Heart right ventricle (tissue), 16 donors: ENCODE results near the gene NRF1. TPM values are rescaled to one million over a fixed set of nuclear protein-coding genes. Genes with fewer than 3 reads are reported as not detected.

Experiments
- ATAC-seq, 8 donors: fragments of 200-7000 bp; cut with Tn5 transposase; one replicate each; pipeline ENCODE4 v1.9.1; 2020; ENCODE audit warnings: mild to moderate bottlenecking in 8 of 8, moderate library complexity in 8 of 8, moderate number of reproducible peaks in 1 of 8
- DNase-seq, 2 donors: peaks; one replicate each; pipeline ENCODE4 v3.0.0-alpha.2; 2020
- H3K27ac ChIP-seq, 10 donors: fragments of 200-600 bp; sonication (generic) in 2 of 10; one replicate each; pipeline versions ENCODE4 v1.5.0 to v1.8.0; 2020 to 2022; ENCODE audit warnings: mild to moderate bottlenecking in 3 of 10
- H3K27me3 ChIP-seq, 7 donors: fragments of 200-600 bp; one replicate each; pipeline ENCODE4 v1.8.0; 2021 to 2022; ENCODE audit warnings: mild to moderate bottlenecking in 2 of 7
- H3K36me3 ChIP-seq, 9 donors: fragments of 200-600 bp; sonication (generic) in 1 of 9; one replicate each; pipeline versions ENCODE4 v1.5.0 to v1.8.0; 2020 to 2022; ENCODE audit warnings: mild to moderate bottlenecking in 2 of 9
- H3K4me1 ChIP-seq, 9 donors: fragments of 200-600 bp; sonication (generic) in 1 of 9; one replicate each; pipeline versions ENCODE4 v1.5.0 to v1.8.0; 2020 to 2022; ENCODE audit warnings: mild to moderate bottlenecking in 4 of 9
- H3K4me3 ChIP-seq, 10 donors: fragments of 200-600 bp; sonication (generic) in 2 of 10; one replicate each; pipeline versions ENCODE4 v1.5.0 to v1.8.0; 2020 to 2022; ENCODE audit warnings: mild to moderate bottlenecking in 7 of 10, moderate library complexity in 2 of 10
- H3K9me3 ChIP-seq, 11 donors: fragments of 200-600 bp in 10 of 11; sonication (generic) in 2 of 11; one replicate each; pipeline versions ENCODE4 v1.5.0 to v1.8.0; 2013 to 2022; ENCODE audit warnings: mild to moderate bottlenecking in 2 of 11, control low read depth in 1 of 11, moderate library complexity in 1 of 11
- WGBS, 2 donors: extraction: QIAGEN DNeasy Blood & Tissue Kit; methylation state at CpG; one replicate each; pipeline ENCODE4 v1.1.7; 2013; ENCODE audit warnings: inconsistent platforms in 1 of 2; 5-methylcytosine and 5-hydroxymethylcytosine counted together
- intact Hi-C, 10 donors: fragments of 100-400 bp; cut with DNase I; formaldehyde crosslinking; loops; one replicate each; pipeline versions ENCODE4 v1.11.1 to v1.14.2; 2022
- polyA plus RNA-seq, 2 donors: library from polyadenylated mRNA; stranded (reverse); fragments of 200-250 nt; gene quantifications; one replicate each; pipeline ENCODE4 v1.2.3, GENCODE V29; 2013
- total RNA-seq, 10 donors: library from RNA; stranded (reverse); fragmentation: NEBNext Ultra II Directional in 3 of 10; extraction: Animal tissue kit (Norgen Biotek cat#: 25700) in 3 of 10; gene quantifications; one replicate each; pipeline versions ENCODE4 v1.2.1 to v1.2.4, GENCODE V29; 2021 to 2023
- TF ChIP-seq, protein P1 (sequence below), 9 donors: fragments of 200-600 bp; sonication (generic) in 2 of 9; IDR thresholded peaks; one replicate each; pipeline versions ENCODE4 v1.5.0 to v1.8.0; 2021 to 2022; ENCODE audit warnings: antibody characterized with exemption in 9 of 9, mild to moderate bottlenecking in 5 of 9, moderate library complexity in 1 of 9
- donor health status: Arrhythmogenic right ventricular cardiomyopathy.
- donor health status: ischemic (EF 13 %, LVEDD 7.1; RV severe dilation, severe dysfunction).
- donor health status: healthy with polysubstance abuse.
- donor health status: DM: no; HTN: yes; CAD: no.
- donor health status: DM: no; HTN: no; CAD: no.
- donor health status: ischemic (EF 25% LVEDD 6.9; RV normal size, moderate dysfunction).
- donor health status: ischemic (EF 25% LVEDD 5.7; RV mildly dilated, moderate dysfunction).
- donor health status: healthy.
- donor health status: DM: yes; HTN: yes; CAD: no.
- donor health status: Ischemic cardiomyopathy.
- donor health status: ischemic (EF 35%, LVEDD 5.7; RV mildly dilated, moderate dysfunction).
- donor health status: nonischemic (EF 11% LVEDD 7.7; RV severe dilation, severe dysfunction).
- donor health status: DM: yes; HTN: yes; CAD: no.
- donor health status: PGD.
- donor health status: ischemic (EF 29% LVEDD 5.4; RV normal size, mild dysfunction).
- donor health status: nonischemic (EF 23%, LVEDD 6.1; RV moderate dilation, normal function).

NRF1 gene
- total and polyA plus RNA-seq, 12 donors: 4.9 to 16.0 (median 12.5) TPM

DNA sequence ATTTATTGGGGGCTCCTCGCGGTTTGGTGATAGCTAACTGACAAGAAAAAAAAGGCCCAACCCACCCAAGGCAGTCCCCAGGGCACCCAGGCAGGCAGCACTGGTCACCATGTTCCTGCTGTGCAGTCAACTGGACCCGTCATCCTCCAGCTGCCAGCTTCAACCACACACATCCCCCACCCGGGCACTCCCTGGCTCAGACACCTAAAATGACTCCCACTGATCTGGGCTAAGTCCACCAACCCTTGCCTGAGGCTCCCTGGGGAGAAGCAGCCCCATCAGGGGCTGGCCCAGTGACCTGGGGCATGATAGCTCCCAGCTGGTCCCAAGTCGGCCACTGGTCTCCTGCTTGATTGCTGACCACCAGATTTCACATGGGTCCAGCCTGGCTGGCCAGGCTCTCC, 161.8 kb downstream of the NRF1 start:
- Histone ChIP-seq H3K9me3 (no peaks in the 10 kb centered on the region), H3K4me3 (no peak overlapping the region), H3K4me1 (peaks cover 0 to 3% (median under 1%) of the 10 kb centered on the region in 9 donors), H3K36me3 (no peaks in the 10 kb centered on the region), H3K27me3 (peaks cover 12 to 77% (median 42%) of the 10 kb centered on the region in 7 donors), H3K27ac (no peak overlapping the region)
- TF ChIP-seq, protein P1, sequence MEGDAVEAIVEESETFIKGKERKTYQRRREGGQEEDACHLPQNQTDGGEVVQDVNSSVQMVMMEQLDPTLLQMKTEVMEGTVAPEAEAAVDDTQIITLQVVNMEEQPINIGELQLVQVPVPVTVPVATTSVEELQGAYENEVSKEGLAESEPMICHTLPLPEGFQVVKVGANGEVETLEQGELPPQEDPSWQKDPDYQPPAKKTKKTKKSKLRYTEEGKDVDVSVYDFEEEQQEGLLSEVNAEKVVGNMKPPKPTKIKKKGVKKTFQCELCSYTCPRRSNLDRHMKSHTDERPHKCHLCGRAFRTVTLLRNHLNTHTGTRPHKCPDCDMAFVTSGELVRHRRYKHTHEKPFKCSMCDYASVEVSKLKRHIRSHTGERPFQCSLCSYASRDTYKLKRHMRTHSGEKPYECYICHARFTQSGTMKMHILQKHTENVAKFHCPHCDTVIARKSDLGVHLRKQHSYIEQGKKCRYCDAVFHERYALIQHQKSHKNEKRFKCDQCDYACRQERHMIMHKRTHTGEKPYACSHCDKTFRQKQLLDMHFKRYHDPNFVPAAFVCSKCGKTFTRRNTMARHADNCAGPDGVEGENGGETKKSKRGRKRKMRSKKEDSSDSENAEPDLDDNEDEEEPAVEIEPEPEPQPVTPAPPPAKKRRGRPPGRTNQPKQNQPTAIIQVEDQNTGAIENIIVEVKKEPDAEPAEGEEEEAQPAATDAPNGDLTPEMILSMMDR (IDR thresholded peaks at IDR 0.05): no peak
- 83 to 87% methylated on average over 3 to 5 of the region's 5 CpGs for WGBS, 2 donors
- DNase-seq: no peak
- intact Hi-C loops: no loop called here
- no peak for ATAC-seq

DNA sequence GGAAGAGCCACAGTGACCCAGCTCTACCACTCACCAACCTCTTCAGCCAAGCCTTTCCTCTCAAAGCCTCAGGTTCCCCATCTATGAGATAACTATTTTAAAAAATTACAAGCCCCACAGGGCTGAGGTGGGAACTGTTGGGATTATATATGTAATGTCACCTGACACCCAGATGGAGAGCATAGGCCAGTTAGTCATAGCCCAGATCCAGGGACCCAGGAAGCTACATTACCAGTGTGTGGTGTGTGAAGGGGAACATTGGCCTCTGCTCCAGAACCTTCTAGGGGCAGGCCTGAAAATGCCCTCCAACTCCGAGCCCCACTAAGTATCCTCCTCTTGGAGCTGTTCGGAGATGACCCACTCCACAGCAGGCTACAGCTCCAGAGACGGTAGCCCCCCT, 162.4 kb downstream of the NRF1 start:
- H3K4me3 ChIP-seq: no peak overlapping the region
- intact Hi-C loops: no loop called here
- peaks cover 0 to 9% (median 6%) of the 10 kb centered on the region in 9 donors for H3K4me1 ChIP-seq
- H3K27me3 ChIP-seq: peaks cover 18 to 83% (median 48%) of the 10 kb centered on the region in 7 donors
- no peak for DNase-seq
- WGBS, 2 donors: 97 to 100% methylated on average over 3 of the region's 3 CpGs
- TF ChIP-seq, protein P1 (IDR thresholded peaks at IDR 0.05): no peak
- no peak overlapping the region for H3K27ac ChIP-seq
- no peak for ATAC-seq
- H3K36me3 ChIP-seq: no peaks in the 10 kb centered on the region
- H3K9me3 ChIP-seq: no peaks in the 10 kb centered on the region

DNA sequence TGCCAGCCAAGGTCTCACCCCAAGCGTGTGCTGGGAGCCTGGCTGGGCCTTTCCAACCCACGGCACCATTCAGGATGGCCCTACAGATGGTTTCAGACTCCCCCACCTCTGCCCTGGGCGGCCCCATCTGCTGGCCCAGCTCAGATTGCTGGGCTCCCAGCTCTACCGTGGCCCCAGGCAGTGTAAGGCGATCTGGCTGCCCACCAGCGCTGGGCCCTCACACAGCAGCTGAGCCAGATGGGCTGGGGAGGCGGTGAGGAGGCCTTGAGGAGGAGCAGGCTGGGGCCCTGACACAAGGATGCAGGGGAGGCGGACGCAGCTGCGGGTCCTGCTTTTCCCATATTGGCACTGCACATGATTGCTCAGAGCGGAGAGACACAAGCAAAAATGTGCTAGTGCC, 162.8 kb downstream of the NRF1 start:
- no peaks in the 10 kb centered on the region for H3K9me3 ChIP-seq
- intact Hi-C loops: no loop called here
- H3K27me3 ChIP-seq: peaks cover 22 to 85% (median 52%) of the 10 kb centered on the region in 7 donors
- 89% methylated on average over 11 of the region's 11 CpGs for WGBS, 2 donors
- ATAC-seq (no peak), DNase-seq (no peak)
- TF ChIP-seq, protein P1 (IDR thresholded peaks at IDR 0.05): no peak
- H3K36me3 ChIP-seq: no peaks in the 10 kb centered on the region
- peaks cover 3 to 14% (median 11%) of the 10 kb centered on the region in 9 donors for H3K4me1 ChIP-seq
- no peak overlapping the region for H3K27ac ChIP-seq
- no peak overlapping the region for H3K4me3 ChIP-seq

DNA sequence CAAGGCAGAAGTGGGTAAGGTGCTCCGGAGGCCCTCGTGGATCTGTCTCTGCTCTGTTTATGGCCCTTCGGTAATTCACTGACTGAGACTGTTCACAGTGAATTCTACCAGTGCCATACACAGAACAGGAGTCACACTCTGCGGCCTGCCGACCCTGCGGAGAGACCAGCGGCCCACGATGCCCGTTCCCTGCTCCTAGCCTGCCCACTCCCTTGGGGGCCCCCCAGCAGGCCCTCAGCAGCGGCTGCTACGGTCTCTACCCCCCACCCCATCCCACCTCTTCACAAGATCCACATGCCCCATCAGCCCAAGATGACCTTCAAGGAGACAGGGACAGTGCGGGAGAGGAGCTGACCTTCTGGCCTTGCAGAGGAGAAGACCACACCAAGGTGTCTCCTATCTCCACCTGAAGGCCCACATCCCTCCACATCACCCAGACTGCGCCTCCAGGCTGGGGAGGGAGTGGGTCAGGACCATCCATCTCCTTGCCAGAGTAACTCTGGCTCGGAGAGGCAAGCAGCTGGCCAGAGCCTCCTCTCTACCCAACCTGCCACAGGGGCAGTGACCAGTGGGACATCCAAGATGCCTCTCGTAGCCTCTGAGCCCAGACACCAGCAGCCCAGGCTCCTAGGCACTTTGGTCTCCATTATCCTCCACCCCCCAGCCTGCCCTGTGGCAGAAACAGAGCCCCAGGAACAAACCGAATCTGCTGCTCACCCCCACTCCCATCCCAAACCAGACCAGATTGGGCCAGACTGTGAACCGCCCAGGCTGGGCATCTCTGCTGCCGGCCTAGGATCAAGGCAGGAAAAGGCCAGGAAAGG, 163.6 kb downstream of the NRF1 start:
- H3K27ac ChIP-seq: no peak overlapping the region
- peaks cover 30 to 85% (median 60%) of the 10 kb centered on the region in 7 donors for H3K27me3 ChIP-seq
- 90 to 94% methylated on average over 18 of the region's 18 CpGs for WGBS, 2 donors
- intact Hi-C loops: no loop called here
- no peaks in the 10 kb centered on the region for H3K9me3 ChIP-seq
- DNase-seq (no peak), ATAC-seq (no peak)
- H3K4me3 ChIP-seq: no peak overlapping the region
- TF ChIP-seq, protein P1 (IDR thresholded peaks at IDR 0.05): no peak
- H3K36me3 ChIP-seq: no peaks in the 10 kb centered on the region
- H3K4me1 ChIP-seq: peaks cover 7 to 21% (median 18%) of the 10 kb centered on the region in 9 donors
